HCT116 (cell line): ENCODE measurements around the gene MINAR2. TPM values are rescaled to one million over a fixed set of nuclear protein-coding genes. Genes with fewer than 3 reads are reported as not detected.

Source experiments
- ATAC-seq: fragments of 200-7000 bp; cut with Tn5 transposase; 2 replicates; pipeline ENCODE4 v1.9.1; 2020; ENCODE audit warnings: mild to moderate bottlenecking, moderate library complexity
- BruUV-seq: library from RNA; stranded (reverse); fragments of 400-500 nt; replicated peaks from 2 replicates; lab custom pipeline; 2021; lab: Mats Ljungman, UMichigan
- CTCF ChIA-PET: fragments of 300-600 bp; sonication (Branson Sonifier 250); formaldehyde crosslinking; loops from one replicate; lab custom pipeline; 2021; ENCODE audit warnings: antibody characterized with exemption; lab: Charles Lee
- POLR2A ChIA-PET: fragments of 300-600, 350-600 bp; sonication (Branson Sonifier 250); formaldehyde crosslinking; loops from one replicate; lab custom pipeline; 2021; ENCODE audit warnings: antibody characterized with exemption; lab: Charles Lee
- RAD21 ChIA-PET, 2 experiments: fragments of 300-600 bp; sonication (Branson Sonifier 250); formaldehyde crosslinking; loops; one replicate each; lab custom pipeline; 2023; ENCODE audit warnings: low total read pairs in 2 of 2; ENCODE audit not compliant: uncharacterized antibody in 2 of 2, unreplicated experiment in 2 of 2, low non-redundant PET in 1 of 2; lab: Charles Lee
- DNase-seq: peaks from one replicate; pipeline ENCODE4 v3.0.0-alpha.2; 2010; ENCODE audit warnings: low read depth, low spot score
- H2AFZ ChIP-seq: fragments of 200-600 bp; shearing (Covaris generic), sonication (generic); 2 replicates; pipeline ENCODE4 v1.6.1; 2017; ENCODE audit warnings: low read depth, mixed run types, mixed read lengths, antibody characterized with exemption, low read length; ENCODE audit not compliant: poor library complexity, severe bottlenecking
- H3K27ac ChIP-seq: 2 replicates; pipeline ENCODE4 v1.5.1; 2012; ENCODE audit warnings: low read depth, low read length
- H3K27me3 ChIP-seq: fragments of 200-600 bp; sonication (generic); 2 replicates; pipeline ENCODE4 v1.6.1; 2016; ENCODE audit warnings: mixed run types, low read length, mixed read lengths; ENCODE audit not compliant: insufficient read depth
- H3K36me3 ChIP-seq, 2 experiments: fragments of 200-500 bp in 1 of 2; fragments of 200-600 bp in 1 of 2; sonication (Bioruptor generic) in 1 of 2; sonication (generic) in 1 of 2; 2 replicates each; pipeline versions ENCODE4 v1.5.1 to v1.6.1; 2014 to 2016; ENCODE audit warnings: low read length in 2 of 2, inconsistent platforms in 1 of 2, mixed read lengths in 1 of 2, mixed run types in 1 of 2; ENCODE audit not compliant: insufficient read depth in 2 of 2, control insufficient read depth in 1 of 2
- H3K4me1 ChIP-seq, 2 experiments: fragments of 200-600 bp in 1 of 2; sonication (generic) in 1 of 2; 2 replicates each; pipeline versions ENCODE4 v1.5.1 to v1.6.1; 2012 to 2017; ENCODE audit warnings: low read length in 2 of 2, inconsistent platforms in 1 of 2, mild to moderate bottlenecking in 1 of 2, mixed read lengths in 1 of 2, mixed run types in 1 of 2, moderate library complexity in 1 of 2; ENCODE audit not compliant: insufficient read depth in 2 of 2, control insufficient read depth in 1 of 2
- H3K4me2 ChIP-seq: fragments of 200-600 bp; sonication (generic); 2 replicates; pipeline ENCODE4 v1.6.1; 2017; ENCODE audit warnings: mixed run types, low read length, mixed read lengths
- H3K4me3 ChIP-seq, 2 experiments: fragments of 200-600 bp in 1 of 2; sonication (generic) in 1 of 2; replicated peaks in 1 of 2; 2 replicates each; pipeline ENCODE4 v1.5.1; 2011 to 2016; ENCODE audit warnings: low read length in 2 of 2, control low read depth in 1 of 2, low read depth in 1 of 2, mild to moderate bottlenecking in 1 of 2, mixed read lengths in 1 of 2, mixed run types in 1 of 2
- H3K79me2 ChIP-seq: fragments of 200-600 bp; sonication (generic); 2 replicates; pipeline ENCODE4 v1.6.1; 2017; ENCODE audit warnings: mild to moderate bottlenecking, mixed run types, low read length, moderate library complexity, mixed read lengths; ENCODE audit not compliant: insufficient read depth
- H3K9ac ChIP-seq: fragments of 200-600 bp; sonication (generic); 2 replicates; pipeline ENCODE4 v1.6.1; 2016; ENCODE audit warnings: low read length, mixed read lengths
- H3K9me2 ChIP-seq: fragments of 200-600 bp; sonication (generic), shearing (Covaris generic); 2 replicates; pipeline ENCODE4 v1.6.1; 2017; ENCODE audit warnings: mixed run types, mild to moderate bottlenecking, moderate library complexity; ENCODE audit not compliant: insufficient read depth
- H3K9me3 ChIP-seq, 2 experiments: fragments of 200-500 bp in 1 of 2; fragments of 200-600 bp in 1 of 2; sonication (Bioruptor generic) in 1 of 2; sonication (generic) in 1 of 2; 2 replicates each; pipeline ENCODE4 v1.6.1; 2014 to 2017; ENCODE audit warnings: low read length in 2 of 2, mixed read lengths in 2 of 2, inconsistent platforms in 1 of 2, low read depth in 1 of 2, mild to moderate bottlenecking in 1 of 2, mixed run types in 1 of 2, moderate library complexity in 1 of 2; ENCODE audit not compliant: control insufficient read depth in 1 of 2, insufficient read depth in 1 of 2
- H4K20me1 ChIP-seq: fragments of 200-600 bp; sonication (generic), shearing (Covaris generic); 2 replicates; pipeline ENCODE4 v1.6.1; 2017; ENCODE audit warnings: mixed run types, mild to moderate bottlenecking, moderate library complexity; ENCODE audit not compliant: insufficient read depth
- CTCF ChIP-seq, 3 experiments: fragments of 200-600 bp in 1 of 3; sonication (generic) in 1 of 3; IDR thresholded peaks in 2 of 3; conservative IDR thresholded peaks in 1 of 3; 2 replicates each; pipeline ENCODE4 v1.5.1; 2012 to 2017; ENCODE audit warnings: low read depth in 2 of 3, low read length in 2 of 3, antibody characterized with exemption in 1 of 3, borderline replicate concordance in 1 of 3, control low read depth in 1 of 3, mild to moderate bottlenecking in 1 of 3, mixed read lengths in 1 of 3, mixed run types in 1 of 3, moderate library complexity in 1 of 3; ENCODE audit not compliant: insufficient read depth in 1 of 3
- ELF1 ChIP-seq: IDR thresholded peaks from 2 replicates; pipeline ENCODE4 v1.6.1; 2012; ENCODE audit warnings: low read depth, borderline replicate concordance
- EZH2phosphoT487 ChIP-seq: fragments of 200-600 bp; IDR thresholded peaks from 2 replicates; pipeline ENCODE4 v1.6.1; 2018; ENCODE audit warnings: antibody characterized with exemption, borderline replicate concordance
- FOSL1 ChIP-seq: IDR thresholded peaks from 2 replicates; pipeline ENCODE4 v1.6.1; 2012; ENCODE audit warnings: low read depth
- JUND ChIP-seq: IDR thresholded peaks from 2 replicates; pipeline ENCODE4 v1.6.1; 2012
- POLR2A ChIP-seq: IDR thresholded peaks from 2 replicates; pipeline ENCODE4 v1.7.0; 2011; ENCODE audit warnings: borderline replicate concordance; ENCODE audit not compliant: insufficient read depth, insufficient read length; ENCODE audit errors: extremely low read depth
- POLR2AphosphoS5 ChIP-seq: IDR thresholded peaks from 2 replicates; pipeline ENCODE4 v1.6.1; 2011; ENCODE audit warnings: mild to moderate bottlenecking, low read depth, low read length, moderate library complexity
- RAD21 ChIP-seq: IDR thresholded peaks from 2 replicates; pipeline ENCODE4 v1.6.1; 2012; ENCODE audit warnings: low read depth, mild to moderate bottlenecking
- SIN3A ChIP-seq: IDR thresholded peaks from 2 replicates; pipeline ENCODE4 v1.6.1; 2012; ENCODE audit warnings: low read depth
- TCF7L2 ChIP-seq: IDR thresholded peaks from 2 replicates; pipeline ENCODE4 v1.7.0; 2011; ENCODE audit warnings: borderline replicate concordance, inconsistent platforms; ENCODE audit not compliant: insufficient read depth, insufficient read length; ENCODE audit errors: extremely low read depth
- ZBTB33 ChIP-seq: IDR thresholded peaks from 2 replicates; pipeline ENCODE4 v1.6.1; 2011; ENCODE audit warnings: mild to moderate bottlenecking, low read length, moderate library complexity; ENCODE audit not compliant: insufficient replicate concordance; ENCODE audit errors: extremely low read depth
- ZNF274 ChIP-seq: fragments of 200-500 bp; sonication (Bioruptor generic); IDR thresholded peaks from 2 replicates; pipeline ENCODE4 v1.6.1; 2014; ENCODE audit warnings: mild to moderate bottlenecking, low read depth, low read length, inconsistent platforms
- intact Hi-C: fragments of 100-400 bp; cut with micrococcal nuclease; formaldehyde crosslinking; loops from 2 replicates; pipeline ENCODE4 v1.10.0; 2022
- total RNA-seq: library from RNA; stranded (reverse); gene quantifications from one replicate; pipeline ENCODE4 v1.2.1, GENCODE V29; 2021; ENCODE audit not compliant: unreplicated experiment

The MINAR2 gene
- total RNA-seq, 1 experiment from 2014 or later: not detected

- Histone ChIP-seq H3K4me1 (no peaks in the 10 kb centered on the region), H3K36me3 (no peaks in the 10 kb centered on the region), H3K4me2 (no peak overlapping the region), H3K9me2 (no peaks in the 10 kb centered on the region), H3K9ac (no peak overlapping the region), H4K20me1 (no peaks in the 10 kb centered on the region; the same call in 1 of the 2 replicates), H3K27me3 (no peaks in the 10 kb centered on the region), H3K4me3 (no peak overlapping the region), H2AFZ (no peak overlapping the region), H3K79me2 (no peaks in the 10 kb centered on the region), H3K27ac (no peak overlapping the region), H3K9me3 (no peaks in the 10 kb centered on the region)
- no peak for ATAC-seq
- TF ChIP-seq CTCF (IDR thresholded peaks at IDR 0.05 in 2 of 3, conservative IDR thresholded peaks at IDR 0.05 in 1 of 3; ENCODE audit: borderline replicate concordance in 1 of 3, insufficient read depth in 1 of 3, low read depth in 2 of 3, low read length in 2 of 3): no peak
- no peak for TF ChIP-seq ZNF274
- TF ChIP-seq FOSL1: no peak
- TF ChIP-seq JUND: no peak
- DNase-seq: no peak
- intact Hi-C loops: no loop called here
- ChIA-PET RAD21 (no interaction called here), POLR2A (no interaction called here), CTCF (no interaction called here)
- BruUV-seq: no TSS peak
Observed at GRCh38 chr5:129739773-129740172, 8.1 kb upstream of the MINAR2 start.

GRCh38 chr5:129743541-129744187 lies 4.2 kb upstream of the MINAR2 start:
- no peak for TF ChIP-seq POLR2A
- TF ChIP-seq EZH2phosphoT487: no peak
- TF ChIP-seq ZNF274: no peak
- TF ChIP-seq CTCF (IDR thresholded peaks at IDR 0.05 in 2 of 3, conservative IDR thresholded peaks at IDR 0.05 in 1 of 3; ENCODE audit: borderline replicate concordance in 1 of 3, insufficient read depth in 1 of 3, low read depth in 2 of 3, low read length in 2 of 3): no peak
- TF ChIP-seq POLR2AphosphoS5: no peak
- no peak for TF ChIP-seq JUND
- TF ChIP-seq ZBTB33: no peak
- TF ChIP-seq ELF1: no peak
- TF ChIP-seq RAD21: no peak
- TF ChIP-seq FOSL1: no peak
- no peak for TF ChIP-seq TCF7L2
- TF ChIP-seq SIN3A: no peak
- no TSS peak for BruUV-seq
- no peak for ATAC-seq
- ChIA-PET POLR2A (no interaction called here), RAD21 (no interaction called here), CTCF (no interaction called here)
- H3K27ac ChIP-seq: no peak overlapping the region
- no peak overlapping the region for H3K4me3 ChIP-seq
- no peaks in the 10 kb centered on the region for H3K36me3 ChIP-seq
- H3K4me2 ChIP-seq: no peak overlapping the region
- H4K20me1 ChIP-seq: no peaks in the 10 kb centered on the region
- no peak overlapping the region for H2AFZ ChIP-seq
- intact Hi-C loops: no loop called here
- DNase-seq: no peak
- H3K9me2 ChIP-seq: no peaks in the 10 kb centered on the region
- no peaks in the 10 kb centered on the region for H3K27me3 ChIP-seq
- H3K4me1 ChIP-seq: no peaks in the 10 kb centered on the region
- no peaks in the 10 kb centered on the region for H3K9me3 ChIP-seq
- H3K9ac ChIP-seq: no peak overlapping the region
- H3K79me2 ChIP-seq: no peaks in the 10 kb centered on the region
